ENCODE data around the gene TNRC6C. TPM values are rescaled to one million over a fixed set of nuclear protein-coding genes. Genes with fewer than 3 reads are reported as not detected.
A peak's percentile ranks its signal among the peaks of the same experiment; 100 is the strongest.

The TNRC6C gene
- total RNA-seq, 4 donors from 2014 or later = 15.8 to 30.3 (median 27.7) TPM

DNA sequence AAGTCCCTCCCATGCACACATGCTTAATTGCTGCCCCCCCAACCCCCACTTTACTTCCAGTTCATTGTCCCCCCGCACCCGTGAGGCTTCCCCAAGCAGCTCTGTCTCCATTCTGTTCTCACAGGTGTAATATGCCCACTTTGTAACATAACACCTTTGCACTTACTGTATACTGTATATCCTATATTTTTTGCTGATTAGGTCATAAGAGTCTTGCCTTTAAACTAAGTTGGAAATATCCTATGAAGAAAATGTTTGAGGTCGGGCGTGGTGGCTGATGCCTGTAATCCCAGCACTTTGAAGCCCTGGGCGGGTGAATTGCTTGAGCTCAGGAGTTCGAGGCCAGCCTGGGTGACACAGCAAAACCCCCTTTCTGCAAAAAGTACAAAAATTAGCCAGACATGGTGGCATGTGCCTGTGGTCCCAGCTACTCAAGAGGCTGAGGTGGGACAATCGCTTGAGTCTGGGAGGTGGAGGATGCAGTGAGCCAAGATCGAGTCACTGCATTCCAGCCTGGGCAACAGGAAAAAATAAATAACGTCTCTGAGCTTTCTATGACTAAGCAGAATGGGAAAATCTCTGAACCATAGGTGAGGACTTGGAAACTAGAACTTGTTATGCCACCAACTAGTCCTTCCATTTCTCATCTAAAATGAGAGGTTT lies 76.1 kb downstream of the TNRC6C start:
- 68 to 78% methylated on average over 8 of the region's 9 CpGs for WGBS, 2 donors (ENCODE audit: low coverage in 1 of 2)
- TF ChIP-seq POLR2A (IDR thresholded peaks at IDR 0.05) = no peak
- no peak for TF ChIP-seq EP300 (IDR thresholded peaks at IDR 0.05)
- TF ChIP-seq, protein P1, sequence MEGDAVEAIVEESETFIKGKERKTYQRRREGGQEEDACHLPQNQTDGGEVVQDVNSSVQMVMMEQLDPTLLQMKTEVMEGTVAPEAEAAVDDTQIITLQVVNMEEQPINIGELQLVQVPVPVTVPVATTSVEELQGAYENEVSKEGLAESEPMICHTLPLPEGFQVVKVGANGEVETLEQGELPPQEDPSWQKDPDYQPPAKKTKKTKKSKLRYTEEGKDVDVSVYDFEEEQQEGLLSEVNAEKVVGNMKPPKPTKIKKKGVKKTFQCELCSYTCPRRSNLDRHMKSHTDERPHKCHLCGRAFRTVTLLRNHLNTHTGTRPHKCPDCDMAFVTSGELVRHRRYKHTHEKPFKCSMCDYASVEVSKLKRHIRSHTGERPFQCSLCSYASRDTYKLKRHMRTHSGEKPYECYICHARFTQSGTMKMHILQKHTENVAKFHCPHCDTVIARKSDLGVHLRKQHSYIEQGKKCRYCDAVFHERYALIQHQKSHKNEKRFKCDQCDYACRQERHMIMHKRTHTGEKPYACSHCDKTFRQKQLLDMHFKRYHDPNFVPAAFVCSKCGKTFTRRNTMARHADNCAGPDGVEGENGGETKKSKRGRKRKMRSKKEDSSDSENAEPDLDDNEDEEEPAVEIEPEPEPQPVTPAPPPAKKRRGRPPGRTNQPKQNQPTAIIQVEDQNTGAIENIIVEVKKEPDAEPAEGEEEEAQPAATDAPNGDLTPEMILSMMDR (IDR thresholded peaks at IDR 0.05) = no peak
- TF ChIP-seq POLR2AphosphoS5 (IDR thresholded peaks at IDR 0.05) = no peak
- Histone ChIP-seq H3K27ac (no peak overlapping the region), H3K4me1 (peaks cover 0 to 50% (median 4%) of the 10 kb centered on the region in 3 donors), H3K36me3 (peaks cover 0 to 69% of the 10 kb centered on the region in 2 donors), H3K4me3 (no peak overlapping the region), H3K27me3 (no peaks in the 10 kb centered on the region), H3K9me3 (no peaks in the 10 kb centered on the region)
- ATAC-seq = no peak

DNA sequence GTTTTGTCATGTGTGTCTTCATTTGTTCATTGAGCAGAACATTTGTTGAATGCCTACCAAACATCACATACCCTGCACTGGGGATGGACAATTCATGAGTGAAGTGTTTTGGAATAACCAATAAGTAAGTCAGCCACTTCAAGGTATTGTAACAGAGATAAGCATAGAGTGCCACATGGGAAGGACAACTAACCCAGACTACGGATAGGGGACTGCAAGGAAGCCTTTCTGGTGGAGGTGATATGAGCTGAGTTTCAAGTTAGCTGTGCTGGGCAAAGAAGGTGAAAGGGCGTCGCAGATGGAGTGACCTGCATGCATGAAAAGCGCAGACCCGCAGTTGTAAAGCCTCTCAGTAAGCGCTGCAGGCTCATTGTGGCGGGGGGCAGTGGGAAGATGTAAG lies 78.8 kb downstream of the TNRC6C start:
- no peak for ATAC-seq
- WGBS, 2 donors (ENCODE audit: low coverage in 1 of 2) = 87 to 95% methylated on average over 6 to 7 of the region's 7 CpGs
- TF ChIP-seq POLR2A (IDR thresholded peaks at IDR 0.05) = no peak
- TF ChIP-seq, protein P1 (IDR thresholded peaks at IDR 0.05) = no peak
- TF ChIP-seq POLR2AphosphoS5 (IDR thresholded peaks at IDR 0.05) = no peak
- no peak for TF ChIP-seq EP300 (IDR thresholded peaks at IDR 0.05)
- peaks cover 0 to 64% (median 11%) of the 10 kb centered on the region in 3 donors for H3K4me1 ChIP-seq
- H3K36me3 ChIP-seq = peaks cover 0 to 46% of the 10 kb centered on the region in 2 donors
- no peak overlapping the region for H3K4me3 ChIP-seq
- no peaks in the 10 kb centered on the region for H3K9me3 ChIP-seq
- peak overlapping the region in 1 of 4 donors; percentile 2 for H3K27ac ChIP-seq
- H3K27me3 ChIP-seq = no peaks in the 10 kb centered on the region

DNA sequence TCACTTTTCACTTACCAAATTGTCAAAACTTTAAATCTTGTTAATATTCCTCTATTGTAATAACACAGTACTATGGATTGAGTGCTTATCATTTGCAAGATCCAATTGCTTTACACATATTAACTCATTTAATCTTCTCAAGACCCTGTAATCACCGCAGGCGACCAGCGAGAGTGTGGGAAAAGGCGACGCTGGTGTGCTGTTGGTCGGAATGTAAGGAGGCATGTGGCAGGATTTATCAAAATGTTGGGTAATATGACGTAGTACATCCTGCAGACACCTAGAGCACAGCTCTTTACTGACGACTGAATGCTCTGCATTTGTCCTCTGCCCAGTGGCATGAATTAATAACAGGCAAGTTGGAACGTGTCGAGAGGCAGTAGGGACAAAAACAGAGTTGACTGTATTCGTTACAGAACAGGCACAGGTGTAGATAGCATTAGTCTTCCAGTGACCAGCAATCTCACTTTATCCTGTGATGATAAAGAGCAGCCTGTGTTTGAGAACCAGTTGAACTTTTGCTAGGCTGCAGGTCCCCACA lies 80.3 kb downstream of the TNRC6C start:
- Histone ChIP-seq H3K4me1 (peaks cover 0 to 67% (median 12%) of the 10 kb centered on the region in 3 donors), H3K36me3 (peaks cover 0 to 33% of the 10 kb centered on the region in 2 donors), H3K27ac (peak overlapping the region in 3 of 4 donors; percentile 88 to 90 (median 89)), H3K9me3 (no peaks in the 10 kb centered on the region), H3K4me3 (no peak overlapping the region), H3K27me3 (no peaks in the 10 kb centered on the region)
- ATAC-seq = no peak
- WGBS, 2 donors (ENCODE audit: low coverage in 1 of 2) = 84 to 92% methylated on average over 7 to 11 of the region's 11 CpGs
- TF ChIP-seq EP300 (IDR thresholded peaks at IDR 0.05) (no peak), POLR2A (IDR thresholded peaks at IDR 0.05) (no peak), POLR2AphosphoS5 (IDR thresholded peaks at IDR 0.05) (no peak)
- TF ChIP-seq, protein P1 (IDR thresholded peaks at IDR 0.05) = no peak

DNA sequence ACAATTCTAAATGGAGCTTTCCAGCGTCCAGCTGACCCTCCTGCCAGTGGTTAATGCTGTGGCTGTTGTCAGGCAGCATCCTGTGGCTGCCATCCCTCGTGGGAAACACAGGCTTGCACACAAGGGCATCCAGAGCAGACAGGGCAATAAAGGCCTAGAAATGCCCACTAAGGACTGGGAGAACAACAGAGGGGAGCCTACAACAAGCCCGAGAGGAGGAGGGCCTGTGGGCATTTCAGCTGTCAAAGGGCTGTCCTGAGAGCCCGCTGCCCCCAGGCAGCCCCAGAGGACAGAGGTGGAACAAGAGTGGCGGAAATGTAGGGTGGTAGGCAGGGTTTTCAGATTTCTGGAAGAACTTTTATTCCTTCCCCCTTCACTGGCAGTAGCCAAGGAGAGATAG lies 81.1 kb downstream of the TNRC6C start:
- TF ChIP-seq POLR2A (IDR thresholded peaks at IDR 0.05) = no peak
- no peak for ATAC-seq
- H3K36me3 ChIP-seq = peaks cover 0 to 25% of the 10 kb centered on the region in 2 donors
- WGBS, 2 donors (ENCODE audit: low coverage in 1 of 2) = 85 to 88% methylated on average over 3 to 4 of the region's 5 CpGs
- H3K4me1 ChIP-seq = peaks cover 0 to 74% (median 11%) of the 10 kb centered on the region in 3 donors
- H3K27ac ChIP-seq = peak overlapping the region; percentile 60 to 90 (median 88)
- H3K4me3 ChIP-seq = no peak overlapping the region
- no peaks in the 10 kb centered on the region for H3K27me3 ChIP-seq
- no peaks in the 10 kb centered on the region for H3K9me3 ChIP-seq

DNA sequence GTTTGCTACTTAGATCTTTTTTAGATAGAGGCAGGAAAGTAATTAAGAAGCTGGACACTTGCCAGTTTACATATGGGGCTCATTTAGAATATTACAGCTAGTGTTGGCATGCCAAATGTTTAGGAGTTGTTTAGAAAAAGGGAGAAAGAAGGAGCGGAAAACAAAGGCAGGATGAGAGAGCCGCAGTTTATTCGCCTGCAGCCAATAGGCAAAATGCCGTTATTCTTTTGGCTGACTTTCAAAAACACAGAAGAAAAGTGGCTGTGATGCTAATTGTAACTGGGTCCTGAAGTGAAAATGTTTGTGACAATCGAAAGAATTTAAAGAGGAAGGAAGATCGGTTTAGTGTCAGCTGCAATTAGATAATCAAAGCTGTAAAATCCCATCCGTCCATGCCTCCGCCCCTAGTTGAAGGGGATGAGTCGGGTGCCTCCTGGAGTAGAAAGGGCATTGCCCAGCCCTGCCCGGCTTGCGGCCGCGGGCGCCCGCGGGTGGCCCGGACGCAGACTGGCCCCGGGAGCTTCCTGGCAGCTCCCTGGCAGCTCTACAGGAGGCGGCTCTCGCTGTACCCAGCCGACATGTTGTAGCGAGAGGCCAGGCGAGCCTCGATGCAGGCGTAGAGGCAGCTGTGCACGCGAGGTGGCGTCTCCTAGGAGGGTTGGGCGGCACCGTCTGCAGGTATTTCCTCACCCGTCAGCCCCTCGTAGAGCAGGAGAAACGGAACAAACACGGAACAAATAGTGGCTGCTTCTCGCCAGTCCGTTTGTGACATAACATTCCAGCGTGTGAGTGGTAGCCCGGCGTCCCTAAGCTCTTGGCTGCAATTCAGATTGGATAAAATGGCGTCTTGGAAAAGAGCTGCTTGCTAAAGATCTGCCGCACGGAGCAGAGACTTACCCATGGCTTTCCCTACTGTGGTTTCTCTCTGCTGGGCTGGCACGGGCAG lies 82.2 kb downstream of the TNRC6C start:
- 4 to 5% methylated on average over 6 to 28 of the region's 44 CpGs for WGBS, 2 donors (ENCODE audit: low coverage in 1 of 2)
- Histone ChIP-seq H3K4me3 (peak overlapping the region; percentile 33 to 57), H3K36me3 (peaks cover 0 to 19% of the 10 kb centered on the region in 2 donors), H3K27ac (peak overlapping the region; percentile 60 to 90 (median 88)), H3K4me1 (peaks cover 0 to 73% (median 8%) of the 10 kb centered on the region in 3 donors), H3K9me3 (no peaks in the 10 kb centered on the region), H3K27me3 (no peaks in the 10 kb centered on the region)
- no peak for TF ChIP-seq EP300 (IDR thresholded peaks at IDR 0.05)
- TF ChIP-seq, protein P1 (IDR thresholded peaks at IDR 0.05) = peak in 2 of 4 experiments; percentile 3 to 38
- peak; percentile 35 for TF ChIP-seq POLR2AphosphoS5 (IDR thresholded peaks at IDR 0.05)
- peak; percentile 15 to 29 for TF ChIP-seq POLR2A (IDR thresholded peaks at IDR 0.05)
- peak; percentile 84 for ATAC-seq
